ENCODE results near the gene DRICH1.

DRICH1 gene

DNA sequence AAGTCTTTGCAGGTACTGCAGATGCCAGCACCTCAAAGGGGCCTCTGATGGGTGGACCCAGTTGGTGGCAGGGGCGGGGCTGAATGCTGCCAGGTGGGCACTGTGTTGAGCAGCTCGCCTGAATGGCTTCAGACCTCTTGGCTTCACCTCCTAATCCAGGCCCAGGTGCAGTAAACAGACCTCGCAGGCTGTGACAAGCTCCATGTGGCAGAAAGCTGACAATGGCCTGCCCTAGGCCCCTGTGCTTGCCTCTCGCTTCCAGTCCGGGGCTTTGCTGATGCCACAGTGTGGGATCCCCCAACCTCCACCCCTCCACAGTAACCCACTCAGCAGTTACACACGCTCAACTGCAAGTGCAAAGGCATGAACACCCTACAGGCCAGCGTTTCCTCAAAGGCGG is 61.4 kb downstream of the DRICH1 start:
- Histone ChIP-seq H4K91ac (ENCODE audit: low read depth, low read length) (no peak overlapping the region), H3K4ac (ENCODE audit: low read depth, low read length) (no peak overlapping the region), H2AFZ (ENCODE audit: insufficient read depth, low read length, poor library complexity) (no peak overlapping the region), H3K79me1 (ENCODE audit: low read length) (no peaks in the 10 kb centered on the region), H3K4me1 (ENCODE audit: control insufficient read depth in 1 of 2, insufficient read depth in 2 of 2, low read length in 2 of 2) (peaks cover 0 to 4% of the 10 kb centered on the region in 2 experiments), H4K8ac (ENCODE audit: low read depth, low read length) (no peak overlapping the region), H3K14ac (ENCODE audit: low read length) (no peak overlapping the region), H3K4me2 (ENCODE audit: low read length) (no peak overlapping the region), H2AK5ac (ENCODE audit: low read length) (no peak overlapping the region), H3K23ac (ENCODE audit: low read length) (no peak overlapping the region), H4K12ac (ENCODE audit: low read depth, low read length) (no peak overlapping the region), H3K9ac (ENCODE audit: low read length) (no peak overlapping the region), H3K9me3 (ENCODE audit: insufficient read depth, low read depth, low read length) (peaks cover 2% of the 10 kb centered on the region), H2BK12ac (ENCODE audit: low read length) (no peak overlapping the region), H2BK5ac (ENCODE audit: low read depth, low read length, poor library complexity) (no peak overlapping the region), H2BK120ac (ENCODE audit: insufficient read depth, low read length, poor library complexity) (no peak overlapping the region), H3K27ac (ENCODE audit: low read depth, low read length) (no peak overlapping the region), H3K79me2 (ENCODE audit: control insufficient read depth, insufficient read depth, low read length, poor library complexity) (no peaks in the 10 kb centered on the region), H3K4me3 (ENCODE audit: low read depth, low read length) (no peak overlapping the region), H3K27me3 (ENCODE audit: insufficient read depth, low read length) (peaks cover 13% of the 10 kb centered on the region), H3K18ac (ENCODE audit: low read length) (no peak overlapping the region), H3K36me3 (ENCODE audit: control insufficient read depth in 1 of 2, insufficient read depth in 2 of 2, low read length in 2 of 2) (no peaks in the 10 kb centered on the region)
- no peak for DNase-seq
- no CpG with 5 or more reads among the region's 8 CpGs for WGBS (ENCODE audit: extremely low coverage, insufficient coverage, insufficient read length)

DNA sequence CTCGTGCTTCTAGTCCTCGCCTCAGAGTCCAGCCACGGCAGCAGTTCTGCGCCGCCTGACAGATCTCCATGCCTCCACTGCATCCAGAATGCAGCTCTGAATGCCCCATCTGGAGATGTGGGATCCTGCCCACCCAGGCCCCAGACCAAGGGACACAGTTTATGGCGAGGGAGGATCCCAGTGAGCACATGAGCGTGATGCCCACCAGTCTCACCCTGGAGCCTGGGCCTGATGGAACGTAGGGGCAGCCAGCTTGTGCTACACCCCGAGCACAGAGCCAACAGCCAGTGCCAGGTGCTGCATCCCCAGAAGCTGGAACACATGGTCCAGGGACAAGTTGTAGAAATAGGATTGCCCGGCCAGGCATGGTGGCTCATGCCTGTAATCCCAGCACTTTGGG is 62.4 kb downstream of the DRICH1 start:
- Histone ChIP-seq H3K79me1 (ENCODE audit: low read length) (no peaks in the 10 kb centered on the region), H4K12ac (ENCODE audit: low read depth, low read length) (no peak overlapping the region), H3K27me3 (ENCODE audit: insufficient read depth, low read length) (peaks cover 13% of the 10 kb centered on the region), H2BK12ac (ENCODE audit: low read length) (no peak overlapping the region), H2AK5ac (ENCODE audit: low read length) (no peak overlapping the region), H4K8ac (ENCODE audit: low read depth, low read length) (no peak overlapping the region), H3K79me2 (ENCODE audit: control insufficient read depth, insufficient read depth, low read length, poor library complexity) (no peaks in the 10 kb centered on the region), H2AFZ (ENCODE audit: insufficient read depth, low read length, poor library complexity) (no peak overlapping the region), H4K91ac (ENCODE audit: low read depth, low read length) (no peak overlapping the region), H3K27ac (ENCODE audit: low read depth, low read length) (no peak overlapping the region), H3K4ac (ENCODE audit: low read depth, low read length) (no peak overlapping the region), H2BK5ac (ENCODE audit: low read depth, low read length, poor library complexity) (no peak overlapping the region), H3K23ac (ENCODE audit: low read length) (no peak overlapping the region), H2BK120ac (ENCODE audit: insufficient read depth, low read length, poor library complexity) (no peak overlapping the region), H3K4me1 (ENCODE audit: control insufficient read depth in 1 of 2, insufficient read depth in 2 of 2, low read length in 2 of 2) (peaks cover 0 to 4% of the 10 kb centered on the region in 2 experiments), H3K9me3 (ENCODE audit: insufficient read depth, low read depth, low read length) (peaks cover 6% of the 10 kb centered on the region), H3K4me3 (ENCODE audit: low read depth, low read length) (no peak overlapping the region), H3K9ac (ENCODE audit: low read length) (no peak overlapping the region), H3K36me3 (ENCODE audit: control insufficient read depth in 1 of 2, insufficient read depth in 2 of 2, low read length in 2 of 2) (no peaks in the 10 kb centered on the region), H3K14ac (ENCODE audit: low read length) (no peak overlapping the region), H3K18ac (ENCODE audit: low read length) (no peak overlapping the region), H3K4me2 (ENCODE audit: low read length) (no peak overlapping the region)
- no CpG with 5 or more reads among the region's 10 CpGs for WGBS (ENCODE audit: extremely low coverage, insufficient coverage, insufficient read length)
- DNase-seq, result no peak

DNA sequence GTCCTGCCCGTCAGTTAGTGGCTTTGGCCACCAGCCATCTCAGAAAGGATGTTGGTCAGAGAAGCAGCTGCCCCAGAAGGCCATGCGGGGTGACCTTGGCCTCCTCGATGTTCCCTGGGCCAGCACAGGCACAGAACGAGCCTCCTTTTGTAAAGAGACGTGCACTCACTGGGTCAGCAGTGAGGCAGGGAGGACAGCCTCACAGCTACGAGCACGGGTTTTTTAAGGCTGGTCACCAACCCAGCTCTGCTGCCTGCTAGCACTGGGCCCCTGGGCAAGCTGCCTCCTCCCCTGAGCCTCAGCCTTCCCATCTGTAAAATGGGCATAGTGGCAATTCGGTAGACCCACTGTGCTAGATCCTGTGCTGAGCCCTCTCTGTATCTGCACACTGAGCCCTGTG is 62.8 kb downstream of the DRICH1 start:
- Histone ChIP-seq H3K9ac (ENCODE audit: low read length) (no peak overlapping the region), H3K27ac (ENCODE audit: low read depth, low read length) (no peak overlapping the region), H3K4me2 (ENCODE audit: low read length) (no peak overlapping the region), H4K12ac (ENCODE audit: low read depth, low read length) (no peak overlapping the region), H2AK5ac (ENCODE audit: low read length) (no peak overlapping the region), H3K4ac (ENCODE audit: low read depth, low read length) (no peak overlapping the region), H3K79me2 (ENCODE audit: control insufficient read depth, insufficient read depth, low read length, poor library complexity) (no peaks in the 10 kb centered on the region), H2BK120ac (ENCODE audit: insufficient read depth, low read length, poor library complexity) (no peak overlapping the region), H3K27me3 (ENCODE audit: insufficient read depth, low read length) (peaks cover 13% of the 10 kb centered on the region), H3K4me3 (ENCODE audit: low read depth, low read length) (no peak overlapping the region), H3K4me1 (ENCODE audit: control insufficient read depth in 1 of 2, insufficient read depth in 2 of 2, low read length in 2 of 2) (peaks cover 0 to 4% of the 10 kb centered on the region in 2 experiments), H3K23ac (ENCODE audit: low read length) (no peak overlapping the region), H3K14ac (ENCODE audit: low read length) (no peak overlapping the region), H4K91ac (ENCODE audit: low read depth, low read length) (no peak overlapping the region), H4K8ac (ENCODE audit: low read depth, low read length) (no peak overlapping the region), H3K9me3 (ENCODE audit: insufficient read depth, low read depth, low read length) (peaks cover 6% of the 10 kb centered on the region), H3K18ac (ENCODE audit: low read length) (no peak overlapping the region), H3K79me1 (ENCODE audit: low read length) (no peaks in the 10 kb centered on the region), H2AFZ (ENCODE audit: insufficient read depth, low read length, poor library complexity) (no peak overlapping the region), H2BK5ac (ENCODE audit: low read depth, low read length, poor library complexity) (no peak overlapping the region), H3K36me3 (ENCODE audit: control insufficient read depth in 1 of 2, insufficient read depth in 2 of 2, low read length in 2 of 2) (no peaks in the 10 kb centered on the region), H2BK12ac (ENCODE audit: low read length) (no peak overlapping the region)
- no peak for DNase-seq
- no CpG with 5 or more reads among the region's 8 CpGs for WGBS (ENCODE audit: extremely low coverage, insufficient coverage, insufficient read length)

DNA sequence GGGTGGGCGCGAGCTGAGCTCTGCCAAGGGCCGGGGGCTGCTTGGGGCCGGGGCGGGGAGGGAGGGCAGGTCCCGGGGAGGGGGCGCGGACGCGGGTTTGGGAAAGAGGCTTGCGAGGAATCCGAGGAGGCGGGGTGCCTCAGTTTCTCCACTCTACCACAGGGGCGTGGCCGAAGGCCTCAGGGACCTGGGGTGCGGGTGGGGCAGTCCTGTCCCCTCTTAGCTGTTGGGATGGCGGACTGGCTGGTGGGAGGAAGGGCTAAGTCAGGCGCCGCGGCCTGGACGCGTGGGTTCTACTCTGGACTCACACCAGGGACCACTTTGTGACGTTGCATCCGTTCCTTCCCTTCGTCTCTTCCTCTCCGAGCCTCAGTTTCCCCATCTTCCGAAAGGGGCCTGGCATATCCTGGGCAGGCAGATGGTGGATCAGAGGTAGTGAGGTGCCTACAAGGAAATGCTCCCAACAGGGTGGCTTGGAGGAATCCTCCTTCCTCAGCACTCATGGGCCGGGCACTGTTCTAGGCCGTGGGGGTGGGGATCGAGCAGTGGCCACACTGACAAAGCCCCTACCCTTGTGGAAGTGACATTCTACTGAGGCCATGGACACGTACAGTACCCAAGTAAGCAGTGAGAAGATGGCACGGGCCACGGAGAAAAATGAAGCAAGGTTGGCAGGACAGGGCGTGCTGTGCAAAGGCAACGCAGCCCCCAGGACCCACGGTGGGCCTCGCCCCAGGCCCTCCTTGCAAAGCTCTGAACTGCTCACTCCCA is 65.2 kb downstream of the DRICH1 start:
- Histone ChIP-seq H2AFZ (ENCODE audit: insufficient read depth, low read length, poor library complexity) (no peak overlapping the region), H4K12ac (ENCODE audit: low read depth, low read length) (no peak overlapping the region), H3K9ac (ENCODE audit: low read length) (no peak overlapping the region), H2BK120ac (ENCODE audit: insufficient read depth, low read length, poor library complexity) (no peak overlapping the region), H3K79me2 (ENCODE audit: control insufficient read depth, insufficient read depth, low read length, poor library complexity) (no peaks in the 10 kb centered on the region), H3K18ac (ENCODE audit: low read length) (no peak overlapping the region), H3K9me3 (ENCODE audit: insufficient read depth, low read depth, low read length) (peaks cover 6% of the 10 kb centered on the region), H2BK12ac (ENCODE audit: low read length) (no peak overlapping the region), H4K91ac (ENCODE audit: low read depth, low read length) (no peak overlapping the region), H3K4me1 (ENCODE audit: control insufficient read depth in 1 of 2, insufficient read depth in 2 of 2, low read length in 2 of 2) (peaks cover 0 to 4% of the 10 kb centered on the region in 2 experiments), H3K27me3 (ENCODE audit: insufficient read depth, low read length) (peaks cover 13% of the 10 kb centered on the region), H3K27ac (ENCODE audit: low read depth, low read length) (no peak overlapping the region), H3K4me3 (ENCODE audit: low read depth, low read length) (peak overlapping the region; percentile 58), H3K36me3 (ENCODE audit: control insufficient read depth in 1 of 2, insufficient read depth in 2 of 2, low read length in 2 of 2) (no peaks in the 10 kb centered on the region), H3K79me1 (ENCODE audit: low read length) (no peaks in the 10 kb centered on the region), H3K4ac (ENCODE audit: low read depth, low read length) (no peak overlapping the region), H2BK5ac (ENCODE audit: low read depth, low read length, poor library complexity) (no peak overlapping the region), H4K8ac (ENCODE audit: low read depth, low read length) (no peak overlapping the region), H3K14ac (ENCODE audit: low read length) (no peak overlapping the region), H3K4me2 (ENCODE audit: low read length) (peak overlapping the region; percentile 83), H3K23ac (ENCODE audit: low read length) (no peak overlapping the region), H2AK5ac (ENCODE audit: low read length) (no peak overlapping the region)
- no peak for DNase-seq
- no CpG with 5 or more reads among the region's 37 CpGs for WGBS (ENCODE audit: extremely low coverage, insufficient coverage, insufficient read length)
